HCT116 (cell line): ENCODE results near the gene LNP1. TPM values are rescaled to one million over a fixed set of nuclear protein-coding genes. Genes with fewer than 3 reads are reported as not detected.

Source experiments
- ATAC-seq: fragments of 200-7000 bp; cut with Tn5 transposase; 2 replicates; pipeline ENCODE4 v1.9.1; 2020; ENCODE audit warnings: mild to moderate bottlenecking, moderate library complexity
- BruUV-seq: library from RNA; stranded (reverse); fragments of 400-500 nt; replicated peaks from 2 replicates; lab custom pipeline; 2021; lab: Mats Ljungman, UMichigan
- CTCF ChIA-PET: fragments of 300-600 bp; sonication (Branson Sonifier 250); formaldehyde crosslinking; loops from one replicate; lab custom pipeline; 2021; ENCODE audit warnings: antibody characterized with exemption; lab: Charles Lee
- POLR2A ChIA-PET: fragments of 300-600, 350-600 bp; sonication (Branson Sonifier 250); formaldehyde crosslinking; loops from one replicate; lab custom pipeline; 2021; ENCODE audit warnings: antibody characterized with exemption; lab: Charles Lee
- RAD21 ChIA-PET, 2 experiments: fragments of 300-600 bp; sonication (Branson Sonifier 250); formaldehyde crosslinking; loops; one replicate each; lab custom pipeline; 2023; ENCODE audit warnings: low total read pairs in 2 of 2; ENCODE audit not compliant: uncharacterized antibody in 2 of 2, unreplicated experiment in 2 of 2, low non-redundant PET in 1 of 2; lab: Charles Lee
- DNase-seq: peaks from one replicate; pipeline ENCODE4 v3.0.0-alpha.2; 2010; ENCODE audit warnings: low read depth, low spot score
- H2AFZ ChIP-seq: fragments of 200-600 bp; shearing (Covaris generic), sonication (generic); 2 replicates; pipeline ENCODE4 v1.6.1; 2017; ENCODE audit warnings: low read depth, mixed run types, mixed read lengths, antibody characterized with exemption, low read length; ENCODE audit not compliant: poor library complexity, severe bottlenecking
- H3K27ac ChIP-seq: 2 replicates; pipeline ENCODE4 v1.5.1; 2012; ENCODE audit warnings: low read depth, low read length
- H3K27me3 ChIP-seq: fragments of 200-600 bp; sonication (generic); 2 replicates; pipeline ENCODE4 v1.6.1; 2016; ENCODE audit warnings: mixed run types, low read length, mixed read lengths; ENCODE audit not compliant: insufficient read depth
- H3K36me3 ChIP-seq, 2 experiments: fragments of 200-500 bp in 1 of 2; fragments of 200-600 bp in 1 of 2; sonication (Bioruptor generic) in 1 of 2; sonication (generic) in 1 of 2; 2 replicates each; pipeline versions ENCODE4 v1.5.1 to v1.6.1; 2014 to 2016; ENCODE audit warnings: low read length in 2 of 2, inconsistent platforms in 1 of 2, mixed read lengths in 1 of 2, mixed run types in 1 of 2; ENCODE audit not compliant: insufficient read depth in 2 of 2, control insufficient read depth in 1 of 2
- H3K4me1 ChIP-seq, 2 experiments: fragments of 200-600 bp in 1 of 2; sonication (generic) in 1 of 2; 2 replicates each; pipeline versions ENCODE4 v1.5.1 to v1.6.1; 2012 to 2017; ENCODE audit warnings: low read length in 2 of 2, inconsistent platforms in 1 of 2, mild to moderate bottlenecking in 1 of 2, mixed read lengths in 1 of 2, mixed run types in 1 of 2, moderate library complexity in 1 of 2; ENCODE audit not compliant: insufficient read depth in 2 of 2, control insufficient read depth in 1 of 2
- H3K4me2 ChIP-seq: fragments of 200-600 bp; sonication (generic); 2 replicates; pipeline ENCODE4 v1.6.1; 2017; ENCODE audit warnings: mixed run types, low read length, mixed read lengths
- H3K4me3 ChIP-seq, 2 experiments: fragments of 200-600 bp in 1 of 2; sonication (generic) in 1 of 2; replicated peaks in 1 of 2; 2 replicates each; pipeline ENCODE4 v1.5.1; 2011 to 2016; ENCODE audit warnings: low read length in 2 of 2, control low read depth in 1 of 2, low read depth in 1 of 2, mild to moderate bottlenecking in 1 of 2, mixed read lengths in 1 of 2, mixed run types in 1 of 2
- H3K79me2 ChIP-seq: fragments of 200-600 bp; sonication (generic); 2 replicates; pipeline ENCODE4 v1.6.1; 2017; ENCODE audit warnings: mild to moderate bottlenecking, mixed run types, low read length, moderate library complexity, mixed read lengths; ENCODE audit not compliant: insufficient read depth
- H3K9ac ChIP-seq: fragments of 200-600 bp; sonication (generic); 2 replicates; pipeline ENCODE4 v1.6.1; 2016; ENCODE audit warnings: low read length, mixed read lengths
- H3K9me2 ChIP-seq: fragments of 200-600 bp; sonication (generic), shearing (Covaris generic); 2 replicates; pipeline ENCODE4 v1.6.1; 2017; ENCODE audit warnings: mixed run types, mild to moderate bottlenecking, moderate library complexity; ENCODE audit not compliant: insufficient read depth
- H3K9me3 ChIP-seq, 2 experiments: fragments of 200-500 bp in 1 of 2; fragments of 200-600 bp in 1 of 2; sonication (Bioruptor generic) in 1 of 2; sonication (generic) in 1 of 2; 2 replicates each; pipeline ENCODE4 v1.6.1; 2014 to 2017; ENCODE audit warnings: low read length in 2 of 2, mixed read lengths in 2 of 2, inconsistent platforms in 1 of 2, low read depth in 1 of 2, mild to moderate bottlenecking in 1 of 2, mixed run types in 1 of 2, moderate library complexity in 1 of 2; ENCODE audit not compliant: control insufficient read depth in 1 of 2, insufficient read depth in 1 of 2
- H4K20me1 ChIP-seq: fragments of 200-600 bp; sonication (generic), shearing (Covaris generic); 2 replicates; pipeline ENCODE4 v1.6.1; 2017; ENCODE audit warnings: mixed run types, mild to moderate bottlenecking, moderate library complexity; ENCODE audit not compliant: insufficient read depth
- EGR1 ChIP-seq: IDR thresholded peaks from 2 replicates; pipeline ENCODE4 v1.6.1; 2012; ENCODE audit warnings: low read depth
- ELF1 ChIP-seq: IDR thresholded peaks from 2 replicates; pipeline ENCODE4 v1.6.1; 2012; ENCODE audit warnings: low read depth, borderline replicate concordance
- EZH2 ChIP-seq: fragments of 200-600 bp; sonication (generic); IDR thresholded peaks from 2 replicates; pipeline ENCODE4 v1.6.1; 2017; ENCODE audit warnings: antibody characterized with exemption, mixed run types
- EZH2phosphoT487 ChIP-seq: fragments of 200-600 bp; IDR thresholded peaks from 2 replicates; pipeline ENCODE4 v1.6.1; 2018; ENCODE audit warnings: antibody characterized with exemption, borderline replicate concordance
- FOSL1 ChIP-seq: IDR thresholded peaks from 2 replicates; pipeline ENCODE4 v1.6.1; 2012; ENCODE audit warnings: low read depth
- JUND ChIP-seq: IDR thresholded peaks from 2 replicates; pipeline ENCODE4 v1.6.1; 2012
- POLR2A ChIP-seq: IDR thresholded peaks from 2 replicates; pipeline ENCODE4 v1.7.0; 2011; ENCODE audit warnings: borderline replicate concordance; ENCODE audit not compliant: insufficient read depth, insufficient read length; ENCODE audit errors: extremely low read depth
- RAD21 ChIP-seq: IDR thresholded peaks from 2 replicates; pipeline ENCODE4 v1.6.1; 2012; ENCODE audit warnings: low read depth, mild to moderate bottlenecking
- SIN3A ChIP-seq: IDR thresholded peaks from 2 replicates; pipeline ENCODE4 v1.6.1; 2012; ENCODE audit warnings: low read depth
- TCF7L2 ChIP-seq: IDR thresholded peaks from 2 replicates; pipeline ENCODE4 v1.7.0; 2011; ENCODE audit warnings: borderline replicate concordance, inconsistent platforms; ENCODE audit not compliant: insufficient read depth, insufficient read length; ENCODE audit errors: extremely low read depth
- ZFX ChIP-seq: fragments of 450-650 bp; IDR thresholded peaks from 2 replicates; pipeline ENCODE4 v1.6.1; 2017
- ZNF274 ChIP-seq: fragments of 200-500 bp; sonication (Bioruptor generic); IDR thresholded peaks from 2 replicates; pipeline ENCODE4 v1.6.1; 2014; ENCODE audit warnings: mild to moderate bottlenecking, low read depth, low read length, inconsistent platforms
- intact Hi-C: fragments of 100-400 bp; cut with micrococcal nuclease; formaldehyde crosslinking; loops from 2 replicates; pipeline ENCODE4 v1.10.0; 2022
- total RNA-seq: library from RNA; stranded (reverse); gene quantifications from one replicate; pipeline ENCODE4 v1.2.1, GENCODE V29; 2021; ENCODE audit not compliant: unreplicated experiment
- TF ChIP-seq, protein P1 (sequence below): IDR thresholded peaks from 2 replicates; pipeline ENCODE4 v1.6.1; 2012
- TF ChIP-seq, protein P2 (sequence below), 3 experiments: fragments of 200-600 bp in 1 of 3; sonication (generic) in 1 of 3; IDR thresholded peaks in 2 of 3; conservative IDR thresholded peaks in 1 of 3; 2 replicates each; pipeline ENCODE4 v1.5.1; 2012 to 2017; ENCODE audit warnings: low read depth in 2 of 3, low read length in 2 of 3, antibody characterized with exemption in 1 of 3, borderline replicate concordance in 1 of 3, control low read depth in 1 of 3, mild to moderate bottlenecking in 1 of 3, mixed read lengths in 1 of 3, mixed run types in 1 of 3, moderate library complexity in 1 of 3; ENCODE audit not compliant: insufficient read depth in 1 of 3
- TF ChIP-seq, protein P3 (sequence below): IDR thresholded peaks from 2 replicates; pipeline ENCODE4 v1.6.1; 2012
- TF ChIP-seq, protein P4 (sequence below): IDR thresholded peaks from 2 replicates; pipeline ENCODE4 v1.6.1; 2011; ENCODE audit warnings: mild to moderate bottlenecking, low read length, moderate library complexity; ENCODE audit not compliant: insufficient replicate concordance; ENCODE audit errors: extremely low read depth

The LNP1 gene
- total RNA-seq, 1 experiment from 2014 or later: 1.6 TPM

DNA sequence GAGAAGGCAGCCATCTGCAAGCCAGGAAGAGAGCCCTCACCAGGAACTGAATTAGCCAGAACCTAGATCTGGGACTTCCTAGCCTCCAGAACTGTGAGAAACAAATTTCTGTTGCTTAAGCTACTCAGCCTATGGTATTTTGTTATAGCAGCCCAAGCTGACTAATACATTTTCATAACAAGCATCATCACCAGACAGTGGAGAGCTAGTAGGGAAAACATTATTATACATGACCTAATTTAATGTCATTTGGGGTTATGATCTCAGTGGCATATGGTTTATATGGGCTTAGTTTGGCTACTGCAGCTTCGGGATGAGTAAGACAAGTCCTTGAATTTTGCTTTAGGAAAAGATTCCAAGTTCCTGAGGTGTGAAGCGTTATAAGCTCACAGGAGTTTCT lies 35.6 kb downstream of the LNP1 start:
- DNase-seq: no peak
- no peaks in the 10 kb centered on the region for H3K9me2 ChIP-seq
- H3K9me3 ChIP-seq: no peaks in the 10 kb centered on the region
- no peak overlapping the region for H3K4me2 ChIP-seq
- no TSS peak for BruUV-seq
- H3K4me1 ChIP-seq: no peaks in the 10 kb centered on the region
- H3K27ac ChIP-seq: no peak overlapping the region
- no peak overlapping the region for H2AFZ ChIP-seq
- RAD21 ChIA-PET: no interaction called here
- no peak overlapping the region for H3K9ac ChIP-seq
- H4K20me1 ChIP-seq: no peaks in the 10 kb centered on the region
- no peak for ATAC-seq
- no peaks in the 10 kb centered on the region for H3K79me2 ChIP-seq
- no peak overlapping the region for H3K4me3 ChIP-seq
- POLR2A ChIA-PET: no interaction called here
- H3K27me3 ChIP-seq: no peaks in the 10 kb centered on the region
- no peaks in the 10 kb centered on the region for H3K36me3 ChIP-seq
- intact Hi-C loops: no loop called here
- CTCF ChIA-PET: interaction anchor here (2.5 kb wide), 1 partner anchor 26 kb away, joined by 7 read pairs; no protein-coding TSS in a partner anchor
- TF ChIP-seq, protein P1, sequence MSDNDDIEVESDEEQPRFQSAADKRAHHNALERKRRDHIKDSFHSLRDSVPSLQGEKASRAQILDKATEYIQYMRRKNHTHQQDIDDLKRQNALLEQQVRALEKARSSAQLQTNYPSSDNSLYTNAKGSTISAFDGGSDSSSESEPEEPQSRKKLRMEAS: no peak
- TF ChIP-seq TCF7L2 (no peak), ZNF274 (no peak)

DNA sequence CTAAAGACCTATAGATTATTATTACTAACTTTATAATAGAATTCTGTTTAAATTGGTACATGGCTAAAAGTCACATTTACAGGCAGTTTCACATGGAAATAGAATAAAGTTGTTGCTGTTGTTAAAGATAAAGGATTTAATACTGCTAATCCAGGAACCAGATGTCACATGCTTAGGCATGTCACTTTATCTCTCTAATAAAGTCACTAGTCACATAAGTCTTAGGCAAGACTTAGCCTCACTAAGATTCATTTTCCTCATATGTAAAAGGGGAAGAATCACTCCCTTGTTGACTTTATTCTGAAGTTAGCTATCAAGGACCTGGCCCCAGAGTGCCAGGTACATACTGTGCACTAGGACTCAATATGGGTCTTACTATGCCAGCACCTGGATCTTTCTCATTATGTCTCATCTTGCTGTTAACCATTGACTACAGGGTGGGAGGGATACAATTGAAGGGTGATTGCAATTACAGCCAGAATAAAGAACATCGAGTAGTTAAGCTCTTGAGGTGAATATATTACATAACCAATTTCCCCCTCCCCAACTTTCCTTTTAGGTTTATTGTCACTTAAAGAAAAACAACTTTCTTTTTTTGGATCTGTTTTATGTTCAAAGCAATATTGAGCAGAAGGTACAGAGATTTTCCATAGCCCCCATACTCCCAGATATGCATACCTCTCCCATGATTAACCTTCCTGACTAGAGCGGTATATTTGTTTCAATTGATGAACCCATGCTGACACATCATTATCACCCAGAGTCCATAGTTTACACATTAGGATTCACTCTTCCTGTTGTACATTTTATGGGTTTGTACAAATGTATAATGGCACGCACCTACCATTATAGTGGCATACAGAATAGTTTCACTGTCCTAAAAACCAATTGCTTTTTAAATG lies 36.6 kb downstream of the LNP1 start:
- Histone ChIP-seq H3K9me2 (no peaks in the 10 kb centered on the region), H3K27ac (no peak overlapping the region), H3K4me1 (no peaks in the 10 kb centered on the region), H3K4me3 (no peak overlapping the region), H2AFZ (no peak overlapping the region), H3K4me2 (no peak overlapping the region), H4K20me1 (no peaks in the 10 kb centered on the region), H3K9ac (no peak overlapping the region), H3K36me3 (no peaks in the 10 kb centered on the region), H3K27me3 (no peaks in the 10 kb centered on the region), H3K79me2 (no peaks in the 10 kb centered on the region), H3K9me3 (no peaks in the 10 kb centered on the region)
- BruUV-seq: no TSS peak
- intact Hi-C loops: no loop called here
- DNase-seq: no peak
- ChIA-PET RAD21 (no interaction called here), CTCF (interaction anchor here (2.5 kb wide), 1 partner anchor 25 kb away, joined by 7 read pairs; no protein-coding TSS in a partner anchor), POLR2A (no interaction called here)
- ATAC-seq: no peak
- TF ChIP-seq POLR2A (no peak), EGR1 (no peak), EZH2 (no peak), TCF7L2 (no peak), ELF1 (no peak), SIN3A (no peak), FOSL1 (no peak), RAD21 (no peak), ZNF274 (no peak), EZH2phosphoT487 (no peak), ZFX (no peak), JUND (no peak)
- TF ChIP-seq, protein P2, sequence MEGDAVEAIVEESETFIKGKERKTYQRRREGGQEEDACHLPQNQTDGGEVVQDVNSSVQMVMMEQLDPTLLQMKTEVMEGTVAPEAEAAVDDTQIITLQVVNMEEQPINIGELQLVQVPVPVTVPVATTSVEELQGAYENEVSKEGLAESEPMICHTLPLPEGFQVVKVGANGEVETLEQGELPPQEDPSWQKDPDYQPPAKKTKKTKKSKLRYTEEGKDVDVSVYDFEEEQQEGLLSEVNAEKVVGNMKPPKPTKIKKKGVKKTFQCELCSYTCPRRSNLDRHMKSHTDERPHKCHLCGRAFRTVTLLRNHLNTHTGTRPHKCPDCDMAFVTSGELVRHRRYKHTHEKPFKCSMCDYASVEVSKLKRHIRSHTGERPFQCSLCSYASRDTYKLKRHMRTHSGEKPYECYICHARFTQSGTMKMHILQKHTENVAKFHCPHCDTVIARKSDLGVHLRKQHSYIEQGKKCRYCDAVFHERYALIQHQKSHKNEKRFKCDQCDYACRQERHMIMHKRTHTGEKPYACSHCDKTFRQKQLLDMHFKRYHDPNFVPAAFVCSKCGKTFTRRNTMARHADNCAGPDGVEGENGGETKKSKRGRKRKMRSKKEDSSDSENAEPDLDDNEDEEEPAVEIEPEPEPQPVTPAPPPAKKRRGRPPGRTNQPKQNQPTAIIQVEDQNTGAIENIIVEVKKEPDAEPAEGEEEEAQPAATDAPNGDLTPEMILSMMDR (IDR thresholded peaks at IDR 0.05 in 2 of 3, conservative IDR thresholded peaks at IDR 0.05 in 1 of 3; ENCODE audit: borderline replicate concordance in 1 of 3, insufficient read depth in 1 of 3, low read depth in 2 of 3, low read length in 2 of 3): no peak
- TF ChIP-seq, protein P3, sequence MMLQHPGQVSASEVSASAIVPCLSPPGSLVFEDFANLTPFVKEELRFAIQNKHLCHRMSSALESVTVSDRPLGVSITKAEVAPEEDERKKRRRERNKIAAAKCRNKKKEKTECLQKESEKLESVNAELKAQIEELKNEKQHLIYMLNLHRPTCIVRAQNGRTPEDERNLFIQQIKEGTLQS: no peak
- TF ChIP-seq, protein P4, sequence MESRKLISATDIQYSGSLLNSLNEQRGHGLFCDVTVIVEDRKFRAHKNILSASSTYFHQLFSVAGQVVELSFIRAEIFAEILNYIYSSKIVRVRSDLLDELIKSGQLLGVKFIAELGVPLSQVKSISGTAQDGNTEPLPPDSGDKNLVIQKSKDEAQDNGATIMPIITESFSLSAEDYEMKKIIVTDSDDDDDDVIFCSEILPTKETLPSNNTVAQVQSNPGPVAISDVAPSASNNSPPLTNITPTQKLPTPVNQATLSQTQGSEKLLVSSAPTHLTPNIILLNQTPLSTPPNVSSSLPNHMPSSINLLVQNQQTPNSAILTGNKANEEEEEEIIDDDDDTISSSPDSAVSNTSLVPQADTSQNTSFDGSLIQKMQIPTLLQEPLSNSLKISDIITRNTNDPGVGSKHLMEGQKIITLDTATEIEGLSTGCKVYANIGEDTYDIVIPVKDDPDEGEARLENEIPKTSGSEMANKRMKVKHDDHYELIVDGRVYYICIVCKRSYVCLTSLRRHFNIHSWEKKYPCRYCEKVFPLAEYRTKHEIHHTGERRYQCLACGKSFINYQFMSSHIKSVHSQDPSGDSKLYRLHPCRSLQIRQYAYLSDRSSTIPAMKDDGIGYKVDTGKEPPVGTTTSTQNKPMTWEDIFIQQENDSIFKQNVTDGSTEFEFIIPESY: no peak
